ENCODE results near the gene TC2N.
"Not testable (repeated sequence)": the region's sequence is repeated elsewhere in the genome, so short reads cannot be mapped to it uniquely, and the experiment has no call there.

TC2N gene

DNA sequence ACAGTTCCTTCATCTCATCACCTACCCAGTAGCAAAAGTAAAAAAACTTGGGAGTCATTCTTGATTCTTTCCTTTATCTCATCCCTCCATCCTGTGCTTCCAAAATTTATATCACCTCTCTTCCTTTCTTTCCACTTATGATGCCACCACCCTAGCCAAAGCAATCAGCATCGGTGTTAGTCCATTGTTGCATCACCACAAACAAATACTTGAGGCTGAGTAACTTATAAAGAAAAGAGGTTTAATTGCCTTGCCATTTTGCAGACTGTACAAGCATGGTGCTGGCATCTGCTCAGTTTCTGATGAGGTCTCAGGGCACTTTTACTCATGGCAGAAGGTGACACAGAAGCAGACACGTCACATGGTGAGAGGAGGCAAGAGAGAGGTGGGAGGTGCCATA, 115.6 kb downstream of the TC2N start:
- no peak for DNase-seq

DNA sequence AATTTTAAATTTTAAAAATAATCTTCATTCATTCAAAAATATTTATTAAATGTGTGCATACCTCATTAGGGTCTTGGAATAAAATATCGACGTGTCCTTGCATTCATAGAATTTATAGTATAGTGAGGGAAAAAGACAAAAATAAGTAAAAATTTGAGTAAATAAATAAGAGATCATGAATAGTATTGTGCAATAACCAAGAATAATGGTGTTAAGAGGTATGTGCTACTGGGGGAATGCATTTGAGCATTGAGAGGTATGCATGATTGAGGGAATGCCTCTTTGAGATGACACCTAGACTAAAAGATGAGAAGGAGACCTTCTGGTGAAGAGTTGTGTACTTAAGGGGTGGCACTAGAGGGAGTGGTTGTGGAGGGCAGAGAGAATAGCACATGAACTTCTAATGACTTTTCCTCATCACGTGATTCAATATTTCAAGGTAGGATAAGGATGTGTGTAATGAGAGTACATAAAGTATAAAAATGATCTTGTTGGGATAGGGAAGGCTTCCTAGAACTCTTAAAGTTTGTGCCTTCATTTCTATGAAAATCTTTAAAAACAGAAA, 116.6 kb downstream of the TC2N start:
- no peak for DNase-seq

DNA sequence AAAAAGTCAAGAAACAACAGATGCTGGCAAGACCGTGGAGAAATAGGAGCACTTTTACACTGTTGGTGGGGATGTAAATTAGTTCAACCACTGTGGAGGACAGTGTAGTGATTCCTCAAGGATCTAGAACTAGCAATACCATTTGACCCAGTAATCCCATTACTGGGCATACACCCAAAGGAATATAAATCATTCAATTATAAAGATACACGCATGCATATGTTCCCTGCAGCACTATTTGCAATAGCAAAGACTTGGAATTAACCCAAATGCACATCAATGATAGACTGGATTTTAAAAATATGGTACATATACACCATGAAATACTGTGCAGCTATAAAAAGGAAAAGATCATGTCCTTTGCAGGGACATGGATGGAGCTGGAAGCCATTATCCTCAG, 117.5 kb downstream of the TC2N start:
- DNase-seq, result no peak

DNA sequence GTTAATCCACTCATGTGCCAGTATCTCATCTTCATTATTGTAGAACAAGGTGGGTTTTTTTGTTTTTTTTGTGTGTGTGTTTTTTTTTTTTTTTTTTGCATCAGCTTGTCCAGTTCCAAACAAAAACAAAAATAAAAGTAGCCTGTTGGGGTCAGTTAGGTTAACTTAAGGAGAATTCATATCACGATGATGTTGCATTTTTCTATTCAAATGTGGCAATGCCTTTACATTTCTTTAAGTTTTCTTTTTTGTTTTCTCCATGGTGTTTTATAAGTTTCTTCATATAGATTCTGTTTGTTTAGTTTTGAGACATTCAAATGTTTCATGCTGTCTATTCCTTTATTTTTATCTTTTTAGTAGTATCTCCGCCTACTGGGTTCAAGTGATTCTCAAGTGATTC, 119.3 kb downstream of the TC2N start:
- no peak for DNase-seq

DNA sequence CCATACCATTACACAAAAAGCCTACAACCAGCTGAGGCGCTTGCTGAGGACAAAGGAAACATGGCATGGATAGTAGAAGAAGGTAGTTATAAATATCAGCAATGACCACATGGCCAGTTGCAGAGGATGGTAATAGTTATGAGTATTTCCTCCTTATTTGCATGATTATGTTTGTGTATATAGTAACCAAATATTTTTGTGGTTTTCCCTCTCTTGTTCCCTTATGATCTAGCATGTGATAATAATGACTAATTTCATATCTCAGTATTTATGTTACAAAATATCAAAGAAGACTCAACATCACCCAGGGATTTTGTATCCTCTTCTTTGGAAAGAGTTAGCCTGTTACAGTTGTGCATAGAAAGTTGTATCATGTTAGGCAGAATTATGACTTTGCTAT, 122.0 kb downstream of the TC2N start:
- DNase-seq, result no peak

DNA sequence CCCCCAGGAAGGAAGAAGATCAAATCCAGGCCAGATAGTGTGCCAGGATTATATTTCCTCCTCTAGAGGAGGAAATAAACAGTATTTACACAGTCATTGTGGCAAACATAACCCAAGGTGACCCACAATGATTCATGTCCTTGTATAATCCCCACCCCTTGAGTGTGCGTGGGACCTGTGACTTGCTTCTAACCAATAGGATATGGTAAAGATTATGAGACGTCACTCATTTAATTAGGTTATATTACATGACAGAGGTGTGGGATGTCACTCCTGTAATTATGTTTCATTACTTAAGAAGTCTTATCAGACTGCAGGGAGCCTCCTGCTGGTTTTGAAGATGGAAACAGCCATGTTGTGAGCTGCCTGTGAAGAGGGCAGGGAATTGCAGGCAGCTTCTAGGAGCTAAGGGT, 123.3 kb downstream of the TC2N start:
- no peak for DNase-seq

DNA sequence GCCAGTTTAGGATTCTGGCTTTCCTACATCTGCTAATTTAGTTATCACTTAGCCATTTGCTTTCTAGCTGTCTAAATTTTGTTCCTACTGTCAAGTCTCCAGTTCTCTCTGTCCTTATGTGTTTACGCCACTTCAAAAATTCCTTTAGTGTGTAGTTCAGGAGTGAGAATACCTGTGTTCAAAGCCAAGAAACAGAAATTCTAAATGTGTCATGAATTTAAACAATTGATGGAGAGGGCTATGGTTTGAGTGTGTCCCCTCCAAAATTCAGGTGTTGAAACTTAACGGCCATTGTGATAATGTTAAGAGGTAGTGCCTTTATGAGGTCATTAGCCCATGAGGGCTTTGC, 124.1 kb downstream of the TC2N start:
- DNase-seq, result no peak

DNA sequence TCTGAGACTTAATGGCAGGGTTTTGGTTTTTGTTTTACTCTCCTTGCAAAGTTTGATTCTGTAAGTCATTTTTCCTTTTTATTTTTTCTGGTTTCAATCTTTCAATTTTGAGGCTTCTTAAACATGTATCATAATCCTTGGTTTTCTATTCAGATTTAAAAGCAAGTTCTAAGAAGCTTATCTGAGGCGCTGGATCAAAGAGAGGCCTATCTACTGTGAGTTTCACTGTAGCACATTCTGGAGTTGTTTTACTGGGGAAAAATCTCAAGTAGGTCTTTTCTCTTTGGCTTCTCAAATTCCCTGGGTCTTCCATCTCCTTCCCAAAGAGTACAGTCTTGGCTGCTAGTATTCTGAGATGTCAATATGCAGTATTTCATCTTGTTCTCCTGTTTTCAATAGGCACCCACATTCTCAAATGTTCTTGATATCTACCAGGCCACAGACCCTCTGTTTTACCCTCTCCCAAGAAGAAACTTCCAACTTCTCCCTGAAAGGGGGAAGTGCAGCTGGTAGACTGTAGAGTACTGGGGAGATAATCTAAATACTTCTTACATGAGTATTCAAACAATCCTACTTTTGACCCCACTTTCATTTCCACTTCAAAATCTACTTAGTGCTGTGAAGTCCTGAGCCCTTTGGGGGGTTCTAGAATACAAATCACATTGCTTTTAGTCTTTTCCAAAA, 124.6 kb downstream of the TC2N start:
- no peak for DNase-seq

DNA sequence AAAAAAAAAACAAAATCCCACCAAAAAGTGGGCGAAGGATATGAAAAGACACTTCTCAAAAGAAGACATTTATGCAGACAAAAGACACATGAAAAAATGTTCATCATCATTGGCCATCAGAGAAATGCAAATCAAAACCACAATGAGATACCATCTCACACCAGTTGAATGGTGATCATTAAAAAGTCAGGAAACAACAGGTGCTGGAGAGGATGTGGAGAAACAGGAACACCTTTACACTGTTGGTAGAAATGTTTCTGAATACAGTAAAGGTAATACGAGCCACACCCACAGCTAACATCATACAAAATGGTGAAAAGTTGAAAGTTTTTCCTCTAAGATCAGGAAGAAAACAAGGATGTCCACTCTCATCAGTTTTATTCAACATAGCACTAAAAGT, 127.5 kb downstream of the TC2N start:
- DNase-seq, result not testable (repeated sequence)

DNA sequence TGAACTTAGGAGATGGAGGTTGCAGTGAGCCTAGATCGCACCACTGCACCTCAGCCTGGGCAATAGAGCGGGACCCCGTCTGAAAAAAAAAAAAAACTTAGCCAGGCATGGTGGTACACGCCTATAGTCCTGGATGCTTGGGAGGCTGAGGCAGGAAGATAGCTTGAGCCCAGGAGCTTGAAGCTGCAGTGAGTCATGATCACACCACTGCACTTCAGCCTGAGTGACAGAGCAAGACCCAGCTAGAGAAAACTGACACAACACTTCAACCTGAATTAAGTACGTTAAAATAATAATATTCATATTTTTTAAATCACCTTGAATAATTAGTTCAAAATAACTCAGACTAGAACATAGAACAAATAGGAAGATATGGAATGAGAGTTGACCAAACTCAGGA, 129.7 kb downstream of the TC2N start:
- no peak for DNase-seq

DNA sequence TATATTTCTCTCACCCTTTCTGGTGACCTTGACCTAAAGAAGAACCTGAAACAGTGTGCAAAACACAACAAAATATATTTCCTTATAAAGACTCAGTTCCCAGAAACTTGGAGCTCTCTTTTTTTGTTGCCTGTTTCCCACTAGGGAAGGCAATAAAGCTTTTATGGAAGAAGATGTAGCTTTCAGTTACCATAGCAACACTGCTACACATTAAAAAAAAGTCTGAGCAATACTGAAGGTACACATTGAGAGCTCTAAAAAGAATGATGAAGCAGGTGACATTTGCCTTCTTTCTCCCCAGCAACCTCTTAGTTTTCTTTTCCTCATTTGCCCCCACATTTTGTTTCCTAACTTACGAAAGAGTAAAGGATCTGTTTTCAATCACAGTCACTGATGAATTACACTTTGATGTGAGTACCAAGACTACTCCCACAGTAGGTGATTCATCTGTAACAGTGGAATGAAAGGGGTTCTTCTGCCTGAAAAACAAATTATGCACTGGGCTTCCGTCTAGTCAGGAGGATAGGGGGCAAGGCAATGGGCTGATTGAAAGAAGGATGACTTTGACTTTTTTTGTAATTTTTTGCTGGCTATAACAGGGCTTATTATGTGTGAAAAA, 134.4 kb downstream of the TC2N start:
- no peak for DNase-seq

DNA sequence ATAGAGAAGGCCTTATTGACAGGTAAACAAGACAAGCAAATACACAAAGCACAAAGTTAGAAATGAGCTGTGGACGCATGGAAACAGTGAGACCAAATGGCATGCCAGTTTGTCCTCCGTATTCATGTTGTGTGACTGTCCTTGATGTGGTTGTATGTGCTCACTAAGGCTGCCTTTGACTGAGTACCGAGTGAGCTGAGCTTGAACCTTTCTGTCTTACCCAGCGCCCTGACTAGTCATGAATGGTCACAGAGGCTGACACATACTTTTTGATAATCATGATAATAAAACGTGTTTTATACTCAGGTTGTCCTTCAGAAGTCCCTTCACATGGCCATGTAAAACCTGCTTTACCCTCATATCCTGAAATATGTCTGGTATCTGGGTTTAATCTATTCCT, 134.9 kb downstream of the TC2N start:
- DNase-seq, result no peak

DNA sequence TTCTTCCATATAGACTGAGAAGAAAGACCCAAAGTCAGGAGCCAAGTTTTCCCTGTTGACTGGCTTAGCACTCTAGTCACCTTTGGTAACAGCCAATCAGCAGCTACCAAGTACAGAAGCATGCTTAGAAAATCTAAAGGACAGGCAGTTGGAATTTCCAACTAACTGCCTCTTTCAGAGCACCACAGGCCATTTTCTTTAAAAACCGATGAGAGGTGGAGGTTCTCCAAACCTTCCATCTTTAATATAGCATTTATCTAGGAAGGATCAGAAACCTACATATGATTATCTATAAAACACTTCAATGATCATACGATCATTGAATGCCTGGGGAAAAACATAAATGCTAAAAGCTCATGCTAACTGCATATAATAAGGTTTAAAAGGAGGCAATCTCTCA, 135.3 kb downstream of the TC2N start, which contains the start of gene CATSPERB:
Gene CATSPERB, minus strand, starts transcription at position 101 of the 400 bp plus-strand sequence. CDS start 2,607 bp downstream, outside the sequence.
- no peak for DNase-seq

DNA sequence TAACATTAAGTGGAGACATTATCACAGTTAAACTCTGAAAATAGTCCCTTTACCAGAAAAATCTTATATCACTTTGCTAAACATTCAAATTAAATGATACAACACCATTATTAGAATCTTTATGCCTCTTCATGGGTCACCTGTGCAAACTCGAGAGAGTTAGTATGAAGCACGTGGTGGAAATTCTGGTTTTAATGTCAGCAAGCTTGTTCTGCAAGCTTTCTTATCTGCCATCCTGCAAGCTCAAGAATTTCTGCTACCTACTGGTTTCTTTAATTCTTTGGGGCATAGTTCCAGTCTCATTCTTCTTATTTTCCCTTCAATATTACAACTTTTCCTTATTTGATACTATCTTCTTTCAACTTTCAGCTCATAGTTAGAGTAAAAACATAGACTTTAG, 136.3 kb downstream of the TC2N start:
- DNase-seq, result no peak

DNA sequence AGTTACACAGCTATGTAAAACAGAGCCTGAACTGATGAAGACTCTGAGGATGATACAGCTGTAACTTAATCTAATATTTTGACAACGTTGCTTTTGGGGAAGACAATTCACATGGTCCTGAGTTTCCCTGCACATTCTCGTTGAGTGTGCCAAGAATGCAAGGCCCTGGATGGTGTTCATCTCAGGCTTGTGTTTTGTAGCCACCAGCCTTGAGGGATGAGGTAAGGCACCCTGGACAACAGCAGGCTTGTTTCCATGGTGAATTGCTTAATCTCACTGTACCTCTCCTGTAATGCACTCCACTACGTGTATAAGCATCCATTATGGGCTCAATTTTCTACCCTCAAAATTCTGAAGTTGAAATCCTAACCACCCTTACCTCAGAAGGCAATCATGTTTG, 137.6 kb downstream of the TC2N start:
- DNase-seq, result no peak
